Calu3 (cell line): Measurements from ENCODE around the gene GALNTL6. TPM values are rescaled to one million over a fixed set of nuclear protein-coding genes. Genes with fewer than 3 reads are reported as not detected.

Source experiments
- BruUV-seq: library from RNA; stranded (reverse); fragments of 400-500 nt; replicated peaks from 2 replicates; lab custom pipeline; 2021; lab: Mats Ljungman, UMichigan
- CTCF ChIA-PET: fragments of 300-600 bp; sonication (Branson Sonifier 250); formaldehyde crosslinking; loops from one replicate; lab custom pipeline; 2022; ENCODE audit warnings: antibody characterized with exemption; lab: Charles Lee
- DNase-seq: peaks from one replicate; pipeline ENCODE4 v3.0.0; 2022
- H3K27ac Mint-ChIP-seq: one replicate; pipeline ENCODE4 v1.8.0; 2022; ENCODE audit warnings: mixed read lengths; ENCODE audit not compliant: unreplicated experiment
- H3K27me3 Mint-ChIP-seq: one replicate; pipeline ENCODE4 v1.8.0; 2022; ENCODE audit warnings: mixed read lengths; ENCODE audit not compliant: unreplicated experiment
- H3K36me3 Mint-ChIP-seq: one replicate; pipeline ENCODE4 v1.8.0; 2022; ENCODE audit warnings: mild to moderate bottlenecking, moderate library complexity, mixed read lengths; ENCODE audit not compliant: insufficient read depth, unreplicated experiment
- H3K4me1 Mint-ChIP-seq: one replicate; pipeline ENCODE4 v1.8.0; 2022; ENCODE audit warnings: mild to moderate bottlenecking, low read depth, mixed read lengths; ENCODE audit not compliant: unreplicated experiment
- H3K4me3 Mint-ChIP-seq: one replicate; pipeline ENCODE4 v1.8.0; 2022; ENCODE audit warnings: mild to moderate bottlenecking, low read depth, moderate library complexity, mixed read lengths; ENCODE audit not compliant: unreplicated experiment
- H3K9me3 Mint-ChIP-seq: one replicate; pipeline ENCODE4 v1.8.0; 2022; ENCODE audit warnings: low read depth, mixed read lengths; ENCODE audit not compliant: unreplicated experiment
- intact Hi-C: fragments of 100-400 bp; cut with micrococcal nuclease; formaldehyde crosslinking; loops from one replicate; pipeline ENCODE4 v1.10.0; 2022; ENCODE audit not compliant: unreplicated experiment
- total RNA-seq: library from RNA; stranded (reverse); gene quantifications from 2 replicates; pipeline ENCODE4 v1.2.3, GENCODE V29; 2022
- TF ChIP-seq, protein P1 (sequence below): fragments of 200-600 bp; IDR thresholded peaks from one replicate; pipeline ENCODE4 v1.8.0; 2022; ENCODE audit warnings: antibody characterized with exemption; ENCODE audit not compliant: unreplicated experiment

Gene GALNTL6
- total RNA-seq, 1 experiment from 2014 or later = not detected

DNA sequence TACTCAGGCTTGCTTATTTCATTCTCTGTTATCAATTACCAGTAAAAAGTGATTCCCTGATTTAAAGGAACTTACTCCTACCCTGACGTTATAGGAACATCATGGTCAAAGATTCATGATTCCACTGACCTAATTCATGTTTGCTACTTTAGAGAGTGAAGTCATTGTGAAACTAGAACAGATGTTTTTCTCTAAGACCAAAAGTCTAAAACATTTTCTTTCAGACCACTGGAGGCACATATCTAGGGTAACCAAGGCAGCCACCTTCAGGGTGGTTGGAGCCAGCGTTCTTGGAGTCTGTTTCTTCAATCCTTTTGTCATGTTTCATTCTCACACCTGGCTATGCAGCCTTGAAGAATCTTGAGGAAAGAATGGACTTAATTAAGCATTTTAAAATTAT is 77.8 kb downstream of the GALNTL6 start:
- CTCF ChIA-PET = no interaction called here
- no peaks in the 10 kb centered on the region for H3K36me3 Mint-ChIP-seq
- peaks cover 4% of the 10 kb centered on the region for H3K9me3 Mint-ChIP-seq
- H3K4me3 Mint-ChIP-seq = no peak overlapping the region
- TF ChIP-seq, protein P1, sequence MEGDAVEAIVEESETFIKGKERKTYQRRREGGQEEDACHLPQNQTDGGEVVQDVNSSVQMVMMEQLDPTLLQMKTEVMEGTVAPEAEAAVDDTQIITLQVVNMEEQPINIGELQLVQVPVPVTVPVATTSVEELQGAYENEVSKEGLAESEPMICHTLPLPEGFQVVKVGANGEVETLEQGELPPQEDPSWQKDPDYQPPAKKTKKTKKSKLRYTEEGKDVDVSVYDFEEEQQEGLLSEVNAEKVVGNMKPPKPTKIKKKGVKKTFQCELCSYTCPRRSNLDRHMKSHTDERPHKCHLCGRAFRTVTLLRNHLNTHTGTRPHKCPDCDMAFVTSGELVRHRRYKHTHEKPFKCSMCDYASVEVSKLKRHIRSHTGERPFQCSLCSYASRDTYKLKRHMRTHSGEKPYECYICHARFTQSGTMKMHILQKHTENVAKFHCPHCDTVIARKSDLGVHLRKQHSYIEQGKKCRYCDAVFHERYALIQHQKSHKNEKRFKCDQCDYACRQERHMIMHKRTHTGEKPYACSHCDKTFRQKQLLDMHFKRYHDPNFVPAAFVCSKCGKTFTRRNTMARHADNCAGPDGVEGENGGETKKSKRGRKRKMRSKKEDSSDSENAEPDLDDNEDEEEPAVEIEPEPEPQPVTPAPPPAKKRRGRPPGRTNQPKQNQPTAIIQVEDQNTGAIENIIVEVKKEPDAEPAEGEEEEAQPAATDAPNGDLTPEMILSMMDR = no peak
- H3K27ac Mint-ChIP-seq = no peak overlapping the region
- intact Hi-C loops = no loop called here
- no peaks in the 10 kb centered on the region for H3K27me3 Mint-ChIP-seq
- no TSS peak for BruUV-seq
- no peak for DNase-seq
- H3K4me1 Mint-ChIP-seq = no peaks in the 10 kb centered on the region

DNA sequence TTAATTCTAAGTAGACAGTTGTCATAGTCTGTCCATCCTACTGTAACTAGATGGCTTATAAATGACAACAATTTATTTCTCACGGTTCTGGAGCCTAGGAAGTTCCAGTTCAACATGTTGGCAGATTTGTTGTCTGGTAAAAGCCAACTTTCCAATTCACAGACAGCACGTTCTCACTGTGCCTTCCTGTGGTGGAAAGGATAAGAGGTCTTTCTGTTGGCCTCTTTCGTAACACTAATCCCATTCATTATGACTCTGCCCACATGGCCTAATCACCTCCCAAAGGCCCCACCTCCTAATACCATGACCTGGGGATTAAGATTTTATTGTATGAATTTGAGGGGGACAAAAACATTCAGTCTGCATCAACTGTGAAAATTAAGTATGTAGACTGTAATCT is 83.2 kb downstream of the GALNTL6 start:
- H3K4me3 Mint-ChIP-seq = no peak overlapping the region
- TF ChIP-seq, protein P1 = no peak
- no peak overlapping the region for H3K27ac Mint-ChIP-seq
- H3K36me3 Mint-ChIP-seq = no peaks in the 10 kb centered on the region
- H3K27me3 Mint-ChIP-seq = no peaks in the 10 kb centered on the region
- intact Hi-C loops = no loop called here
- no peak for DNase-seq
- H3K9me3 Mint-ChIP-seq = no peaks in the 10 kb centered on the region
- CTCF ChIA-PET = no interaction called here
- no peaks in the 10 kb centered on the region for H3K4me1 Mint-ChIP-seq
- BruUV-seq = no TSS peak

DNA sequence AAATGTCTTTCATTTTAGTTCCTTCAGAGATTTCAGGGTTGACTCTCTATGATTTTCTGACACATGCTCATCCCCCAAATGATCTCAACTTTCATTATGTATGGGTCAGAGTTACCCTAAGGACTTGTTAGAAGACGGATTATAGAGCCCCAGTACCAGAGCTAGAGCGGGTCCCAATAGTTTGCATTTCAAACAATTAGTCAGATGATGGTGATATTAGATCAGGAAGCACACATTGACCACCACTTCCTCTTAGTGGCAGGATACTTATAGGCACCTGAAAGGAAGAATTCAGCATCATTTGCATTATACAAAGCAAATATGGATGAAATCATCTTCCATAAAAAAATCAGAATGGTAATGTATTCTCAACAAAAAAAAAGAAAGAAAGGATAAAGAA is 106.1 kb downstream of the GALNTL6 start:
- H3K4me1 Mint-ChIP-seq = no peaks in the 10 kb centered on the region
- H3K27ac Mint-ChIP-seq = no peak overlapping the region
- H3K36me3 Mint-ChIP-seq = no peaks in the 10 kb centered on the region
- DNase-seq = no peak
- CTCF ChIA-PET = no interaction called here
- no peak overlapping the region for H3K4me3 Mint-ChIP-seq
- no TSS peak for BruUV-seq
- H3K27me3 Mint-ChIP-seq = no peaks in the 10 kb centered on the region
- TF ChIP-seq, protein P1 = no peak
- no peaks in the 10 kb centered on the region for H3K9me3 Mint-ChIP-seq
- intact Hi-C loops = no loop called here

DNA sequence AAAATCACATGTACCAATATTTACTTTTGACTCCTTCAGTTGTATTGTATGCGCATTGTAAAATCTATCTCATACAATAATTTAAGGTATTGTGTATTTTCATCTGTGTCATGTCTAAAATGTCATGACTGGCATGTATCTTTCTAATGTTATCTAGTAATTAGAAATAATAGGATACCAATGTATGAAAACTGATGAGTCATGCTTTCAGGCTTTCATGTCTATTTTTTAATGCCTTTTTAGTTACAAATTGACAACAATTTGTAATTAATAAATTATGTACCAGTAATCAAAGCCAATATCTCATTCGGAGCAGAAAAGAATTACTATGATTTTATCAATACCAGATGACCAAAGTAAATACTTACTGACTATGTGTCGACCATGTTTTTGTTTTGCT is 107.7 kb downstream of the GALNTL6 start:
- no peaks in the 10 kb centered on the region for H3K36me3 Mint-ChIP-seq
- CTCF ChIA-PET = no interaction called here
- no TSS peak for BruUV-seq
- no peaks in the 10 kb centered on the region for H3K9me3 Mint-ChIP-seq
- H3K27ac Mint-ChIP-seq = no peak overlapping the region
- H3K4me1 Mint-ChIP-seq = no peaks in the 10 kb centered on the region
- intact Hi-C loops = no loop called here
- H3K4me3 Mint-ChIP-seq = no peak overlapping the region
- no peak for DNase-seq
- TF ChIP-seq, protein P1 = no peak
- no peaks in the 10 kb centered on the region for H3K27me3 Mint-ChIP-seq
